Brain microvascular endothelial cell (primary cell): ENCODE data around the gene ZNF467.

Source experiments
- DNase-seq: peaks from one replicate; pipeline ENCODE4 v3.0.0-alpha.2; 2020
- H3K27ac ChIP-seq: fragments of 250-450 bp; sonication (Bioruptor Pico); 2 replicates; pipeline ENCODE4 v1.5.1; 2020; ENCODE audit warnings: mild to moderate bottlenecking, moderate library complexity
- H3K27me3 ChIP-seq: fragments of 250-450 bp; sonication (Bioruptor Pico); replicated peaks from 2 replicates; pipeline ENCODE4 v1.5.1; 2020; ENCODE audit warnings: mild to moderate bottlenecking
- H3K36me3 ChIP-seq: fragments of 250-450 bp; sonication (Bioruptor Pico); replicated peaks from 2 replicates; pipeline ENCODE4 v1.5.1; 2020; ENCODE audit warnings: mild to moderate bottlenecking
- H3K4me3 ChIP-seq: 2 replicates; pipeline ENCODE4 v1.5.1; 2011; ENCODE audit warnings: low read depth, mild to moderate bottlenecking, control low read depth, low read length, moderate library complexity
- CTCF ChIP-seq: IDR thresholded peaks from 2 replicates; pipeline ENCODE4 v1.5.1; 2011; ENCODE audit warnings: low read depth, mild to moderate bottlenecking, moderate library complexity, low read length, control low read depth, inconsistent platforms; ENCODE audit errors: missing control alignments
- in situ Hi-C: cut with HindIII; loops from 2 replicates; pipeline ENCODE4 v1.10.0; 2017; ENCODE audit warnings: low sequenced_read_pairs, low pct_ligation_motif_present

ZNF467 gene

DNA sequence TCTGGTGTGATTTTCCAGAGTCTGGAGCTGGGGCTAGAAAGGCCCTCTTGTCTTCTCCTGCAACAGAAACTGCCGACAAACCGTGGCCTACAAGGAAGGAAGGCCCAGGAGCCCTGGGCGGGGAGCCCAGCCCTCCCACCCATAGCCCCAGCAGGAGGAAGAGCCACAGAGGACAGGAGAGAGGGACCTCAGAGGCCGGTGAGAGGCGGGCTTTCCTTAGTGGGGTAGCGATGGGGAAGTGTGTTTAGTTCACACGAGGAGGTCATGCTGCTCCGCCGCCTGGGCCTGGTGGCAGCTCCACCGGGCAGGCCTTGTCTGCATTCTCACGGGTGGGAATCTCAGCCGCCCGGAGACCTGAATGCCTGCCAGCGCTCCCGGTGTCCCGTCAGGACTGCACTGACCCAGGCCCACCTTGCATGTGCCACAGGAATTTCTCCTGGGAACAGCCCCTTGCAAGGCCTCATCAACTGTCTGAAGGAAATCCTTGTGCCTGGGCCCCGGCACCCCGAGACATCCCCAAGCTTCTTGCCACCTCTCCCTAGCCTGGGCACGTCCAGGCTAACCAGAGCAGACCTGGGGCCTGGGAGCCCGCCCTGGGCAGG, 50.9 kb downstream of the ZNF467 start:
- Histone ChIP-seq H3K4me3 (no peak overlapping the region), H3K27me3 (no peaks in the 10 kb centered on the region), H3K36me3 (peaks cover 20% of the 10 kb centered on the region), H3K27ac (no peak overlapping the region)
- in situ Hi-C loops, result no loop called here
- TF ChIP-seq CTCF, result no peak
- DNase-seq, result no peak

- Histone ChIP-seq H3K36me3 (peaks cover 20% of the 10 kb centered on the region), H3K27me3 (no peaks in the 10 kb centered on the region), H3K4me3 (no peak overlapping the region), H3K27ac (no peak overlapping the region)
- in situ Hi-C loops, result no loop called here
- no peak for DNase-seq
- no peak for TF ChIP-seq CTCF
Observed at GRCh38 chr7:149721084-149721601, 52.2 kb downstream of the ZNF467 start.

GRCh38 chr7:149720372-149721083, 52.9 kb downstream of the ZNF467 start:
- TF ChIP-seq CTCF, result no peak
- DNase-seq, result no peak
- Histone ChIP-seq H3K27me3 (no peaks in the 10 kb centered on the region), H3K27ac (no peak overlapping the region), H3K4me3 (no peak overlapping the region), H3K36me3 (peaks cover 18% of the 10 kb centered on the region)
- in situ Hi-C loops, result no loop called here

DNA sequence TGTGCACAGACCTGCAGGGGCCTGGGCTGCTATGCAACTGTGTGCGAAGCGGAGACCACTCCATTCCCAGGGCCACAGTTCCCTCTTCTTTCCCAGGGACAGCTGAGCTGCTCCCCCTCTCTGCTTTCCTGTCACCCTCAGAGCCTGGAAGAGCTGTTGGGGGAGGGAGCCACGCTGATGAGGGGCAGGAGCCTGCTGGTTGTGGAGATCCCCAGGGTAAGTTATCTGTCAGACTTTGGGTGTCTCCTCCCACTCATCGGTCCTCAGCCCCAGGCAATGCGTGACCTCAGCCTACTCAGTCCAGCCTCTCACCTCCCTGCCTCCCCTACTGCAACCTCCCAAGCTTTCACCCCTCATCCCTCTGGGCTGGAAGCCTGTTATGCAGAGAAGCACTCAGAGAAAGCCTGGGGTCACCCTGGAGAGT, 53.5 kb downstream of the ZNF467 start:
- Histone ChIP-seq H3K27me3 (no peaks in the 10 kb centered on the region), H3K27ac (no peak overlapping the region), H3K4me3 (no peak overlapping the region), H3K36me3 (peaks cover 18% of the 10 kb centered on the region)
- in situ Hi-C loops, result no loop called here
- no peak for DNase-seq
- TF ChIP-seq CTCF, result no peak

- in situ Hi-C loops, result no loop called here
- H3K4me3 ChIP-seq, result no peak overlapping the region
- H3K27ac ChIP-seq, result no peak overlapping the region
- H3K27me3 ChIP-seq, result no peaks in the 10 kb centered on the region
- peak; percentile 83 for DNase-seq
- no peak for TF ChIP-seq CTCF
- H3K36me3 ChIP-seq, result peaks cover 17% of the 10 kb centered on the region
Observed at GRCh38 chr7:149719050-149719899, 54.1 kb downstream of the ZNF467 start.
